H1 (cell line): ENCODE measurements around the gene TUT7.

Source experiments
- CREB1 ChIP-seq: IDR thresholded peaks from 2 replicates; pipeline ENCODE4 v1.6.1; 2012; ENCODE audit warnings: inconsistent platforms
- EZH2 ChIP-seq: fragments of 200-600 bp; sonication (generic); IDR thresholded peaks from 2 replicates; pipeline ENCODE4 v1.7.1; 2012; ENCODE audit warnings: low read depth, mild to moderate bottlenecking, moderate library complexity, low read length, inconsistent platforms; ENCODE audit not compliant: severe bottlenecking
- HDAC6 ChIP-seq: IDR thresholded peaks from one replicate; pipeline ENCODE4 v1.7.1; 2012; ENCODE audit warnings: low read depth, mild to moderate bottlenecking, inconsistent platforms, low read length, moderate library complexity
- JUND ChIP-seq: IDR thresholded peaks from 2 replicates; pipeline ENCODE4 v1.6.1; 2011; ENCODE audit warnings: mild to moderate bottlenecking, improper control_type of control experiment, low read length
- RBBP5 ChIP-seq: IDR thresholded peaks from 2 replicates; pipeline ENCODE4 v1.7.1; 2012; ENCODE audit warnings: low read depth, mild to moderate bottlenecking, inconsistent platforms, low read length, moderate library complexity, borderline replicate concordance
- TBP ChIP-seq: IDR thresholded peaks from 2 replicates; pipeline ENCODE4 v1.6.1; 2011; ENCODE audit warnings: low read depth, low read length, improper control_type of control experiment
- TF ChIP-seq, protein P1 (sequence below), 3 experiments: IDR thresholded peaks; 1 replicate in 2 of 3; 2 replicates in 1 of 3; pipeline versions ENCODE4 v1.5.1 to v1.6.1; 2011; ENCODE audit warnings: low read length in 3 of 3, mild to moderate bottlenecking in 3 of 3, inconsistent platforms in 2 of 3, low read depth in 1 of 3, moderate library complexity in 1 of 3; ENCODE audit not compliant: insufficient read depth in 1 of 3; ENCODE audit errors: control extremely low read depth in 1 of 3

DNA sequence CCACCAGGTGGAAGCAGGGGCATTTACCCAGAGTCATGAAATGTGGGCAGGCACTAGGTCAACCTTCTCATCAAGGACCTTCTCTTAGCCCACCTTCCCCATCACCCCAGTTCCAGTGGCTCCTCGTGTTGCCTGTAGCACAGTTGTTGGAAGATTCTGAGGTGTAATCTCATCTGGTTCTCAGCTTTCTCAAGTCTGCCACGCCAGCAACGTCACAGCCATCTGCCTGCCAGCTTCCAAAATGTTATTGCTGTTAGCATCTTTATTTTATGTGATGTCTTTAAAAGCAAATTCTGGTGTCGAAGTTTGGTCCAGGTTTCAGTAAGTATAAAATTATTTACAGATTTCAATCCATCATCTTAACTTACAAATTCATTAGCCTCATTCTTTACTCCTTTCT, 105.5 kb downstream of the TUT7 start:
- TF ChIP-seq JUND (no peak), CREB1 (no peak), TBP (no peak), HDAC6 (no peak), EZH2 (no peak), RBBP5 (no peak)
- TF ChIP-seq, protein P1, sequence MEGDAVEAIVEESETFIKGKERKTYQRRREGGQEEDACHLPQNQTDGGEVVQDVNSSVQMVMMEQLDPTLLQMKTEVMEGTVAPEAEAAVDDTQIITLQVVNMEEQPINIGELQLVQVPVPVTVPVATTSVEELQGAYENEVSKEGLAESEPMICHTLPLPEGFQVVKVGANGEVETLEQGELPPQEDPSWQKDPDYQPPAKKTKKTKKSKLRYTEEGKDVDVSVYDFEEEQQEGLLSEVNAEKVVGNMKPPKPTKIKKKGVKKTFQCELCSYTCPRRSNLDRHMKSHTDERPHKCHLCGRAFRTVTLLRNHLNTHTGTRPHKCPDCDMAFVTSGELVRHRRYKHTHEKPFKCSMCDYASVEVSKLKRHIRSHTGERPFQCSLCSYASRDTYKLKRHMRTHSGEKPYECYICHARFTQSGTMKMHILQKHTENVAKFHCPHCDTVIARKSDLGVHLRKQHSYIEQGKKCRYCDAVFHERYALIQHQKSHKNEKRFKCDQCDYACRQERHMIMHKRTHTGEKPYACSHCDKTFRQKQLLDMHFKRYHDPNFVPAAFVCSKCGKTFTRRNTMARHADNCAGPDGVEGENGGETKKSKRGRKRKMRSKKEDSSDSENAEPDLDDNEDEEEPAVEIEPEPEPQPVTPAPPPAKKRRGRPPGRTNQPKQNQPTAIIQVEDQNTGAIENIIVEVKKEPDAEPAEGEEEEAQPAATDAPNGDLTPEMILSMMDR (IDR thresholded peaks at IDR 0.05; ENCODE audit: control extremely low read depth in 1 of 3, insufficient read depth in 1 of 3, low read depth in 1 of 3, low read length in 3 of 3): no peak
